Measurements from ENCODE around the gene ALDH8A1. TPM values are rescaled to one million over a fixed set of nuclear protein-coding genes. Genes with fewer than 3 reads are reported as not detected.

ALDH8A1 gene
- total and polyA plus RNA-seq, 10 of the 15 experiments (the other 5 are each of a cell fraction or from before 2014, with no cell fraction given): 0.13 to 1.8 (median 0.62) TPM; not detected in 3

- no peak overlapping the region for H3K4me2 ChIP-seq (ENCODE audit: control insufficient read depth, insufficient read depth)
- no peaks in the 10 kb centered on the region for H3K27me3 ChIP-seq (replicated peaks in 1 of 2; ENCODE audit: control insufficient read depth in 2 of 2, insufficient read depth in 2 of 2, low read length in 1 of 2)
- WGBS (ENCODE audit: insufficient coverage, insufficient replicate concordance, low lambda C conversion rate, missing lambda C conversion rate): 93% methylated on average over 2 of the region's 2 CpGs
- H3K9ac ChIP-seq (ENCODE audit: control insufficient read depth, insufficient read depth, low read length): no peak overlapping the region
- H3K79me2 ChIP-seq (ENCODE audit: control insufficient read depth, insufficient read depth, low read length): no peaks in the 10 kb centered on the region
- CTCF ChIA-PET: interaction anchor here (1.3 kb wide), 1 partner anchor 12 kb away, joined by 3 read pairs; no protein-coding TSS in a partner anchor
- no peak overlapping the region for H3K4me3 ChIP-seq
- H3K9me3 ChIP-seq (replicated peaks; ENCODE audit: control insufficient read depth, insufficient read depth, low read length): no peaks in the 10 kb centered on the region
- DNase-seq (ENCODE audit: low read depth, low spot score): no peak
- no peak for TF ChIP-seq DPF2 (IDR thresholded peaks at IDR 0.05)
- POLR2A ChIA-PET: no interaction called here
- SMC1A ChIA-PET (ENCODE audit: uncharacterized antibody, unreplicated experiment): no interaction called here
- no peak overlapping the region for H3K27ac ChIP-seq (ENCODE audit: control insufficient read depth, insufficient read depth)
- peaks cover 2 to 11% of the 10 kb centered on the region in 2 experiments; a peak in 2 of 4 replicates for H3K36me3 ChIP-seq (ENCODE audit: control insufficient read depth in 2 of 2, insufficient read depth in 2 of 2, low read length in 1 of 2)
- intact Hi-C loops (cut with micrococcal nuclease; ENCODE audit: unreplicated experiment) (no loop called here), in situ Hi-C loops (cut with MboI) (loop anchor here (25.0 kb wide), 1 partner anchor 453 kb away; no protein-coding TSS in a partner anchor)
- FAIRE-seq: no peak
- H3K4me1 ChIP-seq (ENCODE audit: control insufficient read depth, insufficient read depth, low read length): peaks cover 11% of the 10 kb centered on the region; the same call in 1 of the 2 replicates
- no peak for ATAC-seq
- BruUV-seq (replicated peaks): no TSS peak
- H2AFZ ChIP-seq (ENCODE audit: control insufficient read depth, low read depth, low read length): no peak overlapping the region
- no peaks in the 10 kb centered on the region for H4K20me1 ChIP-seq (ENCODE audit: control insufficient read depth, insufficient read depth)
- RAD21 ChIA-PET (ENCODE audit: unreplicated experiment): no interaction called here
Measured at GRCh38 chr6:134983823-134984222, 33.9 kb upstream of the ALDH8A1 start.

DNA sequence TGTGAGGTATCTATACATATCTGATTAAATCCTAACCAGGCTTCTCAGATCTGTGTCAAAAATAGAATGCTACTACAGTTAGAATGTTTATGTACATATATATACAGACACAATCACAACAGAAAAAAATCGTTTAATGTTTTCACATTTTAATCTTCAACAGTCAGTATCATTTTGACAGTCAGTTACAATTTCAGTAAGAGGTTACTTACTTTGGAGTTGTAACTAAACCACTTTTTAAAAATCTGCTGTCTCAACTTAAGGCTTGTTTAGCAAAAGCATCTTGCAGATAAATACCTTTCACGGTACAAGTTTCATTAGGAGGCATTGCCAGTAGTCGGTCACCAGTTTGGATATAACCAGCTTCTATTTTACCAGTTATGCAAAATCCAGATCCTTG lies 32.3 kb upstream of the ALDH8A1 start:
- in situ Hi-C loops (cut with MboI): loop anchor here (25.0 kb wide), 1 partner anchor 455 kb away; no protein-coding TSS in a partner anchor
- FAIRE-seq: no peak
- SMC1A ChIA-PET (ENCODE audit: uncharacterized antibody, unreplicated experiment): no interaction called here
- H2AFZ ChIP-seq (ENCODE audit: control insufficient read depth, low read depth, low read length): no peak overlapping the region
- intact Hi-C loops (cut with micrococcal nuclease; ENCODE audit: unreplicated experiment): no loop called here
- no peak overlapping the region for H3K9ac ChIP-seq (ENCODE audit: control insufficient read depth, insufficient read depth, low read length)
- RAD21 ChIA-PET (ENCODE audit: unreplicated experiment): no interaction called here
- no peak overlapping the region for H3K4me3 ChIP-seq
- POLR2A ChIA-PET: interaction anchor here (1.2 kb wide), 1 partner anchor 161 kb away, joined by 3 read pairs; no protein-coding TSS in a partner anchor
- H3K9me3 ChIP-seq (replicated peaks; ENCODE audit: control insufficient read depth, insufficient read depth, low read length): no peaks in the 10 kb centered on the region
- peaks cover 2 to 14% of the 10 kb centered on the region in 2 experiments; a peak in 2 of 4 replicates for H3K36me3 ChIP-seq (ENCODE audit: control insufficient read depth in 2 of 2, insufficient read depth in 2 of 2, low read length in 1 of 2)
- H3K27me3 ChIP-seq (replicated peaks in 1 of 2; ENCODE audit: control insufficient read depth in 2 of 2, insufficient read depth in 2 of 2, low read length in 1 of 2): no peaks in the 10 kb centered on the region
- peaks cover 12% of the 10 kb centered on the region; the same call in 1 of the 2 replicates for H3K4me1 ChIP-seq (ENCODE audit: control insufficient read depth, insufficient read depth, low read length)
- H3K27ac ChIP-seq (ENCODE audit: control insufficient read depth, insufficient read depth): no peak overlapping the region
- no peak for ATAC-seq
- DNase-seq (ENCODE audit: low read depth, low spot score): no peak
- CTCF ChIA-PET: interaction anchor here (1.5 kb wide), 1 partner anchor 159 kb away, joined by 5 read pairs; no protein-coding TSS in a partner anchor
- H3K79me2 ChIP-seq (ENCODE audit: control insufficient read depth, insufficient read depth, low read length): no peaks in the 10 kb centered on the region
- H4K20me1 ChIP-seq (ENCODE audit: control insufficient read depth, insufficient read depth): no peaks in the 10 kb centered on the region
- no peak overlapping the region for H3K4me2 ChIP-seq (ENCODE audit: control insufficient read depth, insufficient read depth)
- no peak for TF ChIP-seq SMARCA5 (IDR thresholded peaks at IDR 0.05)
- TF ChIP-seq WRNIP1 (IDR thresholded peaks at IDR 0.05; ENCODE audit: borderline replicate concordance, low read depth, low read length): no peak
- TF ChIP-seq CBX3 (IDR thresholded peaks at IDR 0.05; ENCODE audit: borderline replicate concordance, low read depth): no peak
- 0% methylated on average over 3 of the region's 3 CpGs for WGBS (ENCODE audit: insufficient coverage, insufficient replicate concordance, low lambda C conversion rate, missing lambda C conversion rate)
- no TSS peak for BruUV-seq (replicated peaks)
